Chondrocyte (in vitro differentiated cells): ENCODE results near the gene AHNAK. TPM values are rescaled to one million over a fixed set of nuclear protein-coding genes. Genes with fewer than 3 reads are reported as not detected.

Source experiments
- DNase-seq: peaks from one replicate; pipeline ENCODE4 v3.0.0; 2021; ENCODE audit warnings: mixed read lengths, low spot score
- H3K27ac Mint-ChIP-seq: one replicate; pipeline ENCODE4 v1.8.0; 2021; ENCODE audit warnings: mild to moderate bottlenecking, moderate library complexity, mixed read lengths; ENCODE audit not compliant: unreplicated experiment
- H3K27me3 Mint-ChIP-seq: 2 replicates; pipeline ENCODE4 v1.8.0; 2021; ENCODE audit warnings: low read depth, mixed read lengths
- H3K36me3 Mint-ChIP-seq: 2 replicates; pipeline ENCODE4 v1.8.0; 2021; ENCODE audit warnings: low read depth, mixed read lengths
- H3K4me1 Mint-ChIP-seq: 2 replicates; pipeline ENCODE4 v1.8.0; 2021; ENCODE audit warnings: low read depth, mild to moderate bottlenecking, mixed read lengths
- H3K4me3 Mint-ChIP-seq: one replicate; pipeline ENCODE4 v1.8.0; 2021; ENCODE audit warnings: mild to moderate bottlenecking, moderate library complexity, mixed read lengths; ENCODE audit not compliant: unreplicated experiment
- H3K9me3 Mint-ChIP-seq: 2 replicates; pipeline ENCODE4 v1.8.0; 2021; ENCODE audit warnings: low read depth, mixed read lengths
- CTCF ChIP-seq: fragments of 200-600 bp; sonication (generic); IDR thresholded peaks from 2 replicates; pipeline ENCODE4 v1.5.0; 2021; ENCODE audit warnings: antibody characterized with exemption, mild to moderate bottlenecking, moderate library complexity
- total RNA-seq: library from RNA; stranded (reverse); gene quantifications from 3 replicates; pipeline ENCODE4 v1.2.1, GENCODE V29; 2021

Gene AHNAK
- total RNA-seq, 1 donor from 2014 or later = 514 TPM

GRCh38 chr11:62548545-62549335, 2.1 kb upstream of the AHNAK start:
- peaks cover 54% of the 10 kb centered on the region for H3K4me1 Mint-ChIP-seq
- no peak overlapping the region for H3K4me3 Mint-ChIP-seq
- H3K36me3 Mint-ChIP-seq = no peaks in the 10 kb centered on the region
- H3K27ac Mint-ChIP-seq = no peak overlapping the region
- no peak for DNase-seq
- no peaks in the 10 kb centered on the region for H3K27me3 Mint-ChIP-seq
- no peaks in the 10 kb centered on the region for H3K9me3 Mint-ChIP-seq
- no peak for TF ChIP-seq CTCF

GRCh38 chr11:62547691-62548281, 1.2 kb upstream of the AHNAK start:
- TF ChIP-seq CTCF = no peak
- no peaks in the 10 kb centered on the region for H3K9me3 Mint-ChIP-seq
- peak; percentile 46 for DNase-seq
- H3K36me3 Mint-ChIP-seq = no peaks in the 10 kb centered on the region
- H3K4me1 Mint-ChIP-seq = peaks cover 55% of the 10 kb centered on the region
- peak overlapping the region; percentile 78 for H3K27ac Mint-ChIP-seq
- H3K4me3 Mint-ChIP-seq = peak overlapping the region; percentile 79
- no peaks in the 10 kb centered on the region for H3K27me3 Mint-ChIP-seq

DNA sequence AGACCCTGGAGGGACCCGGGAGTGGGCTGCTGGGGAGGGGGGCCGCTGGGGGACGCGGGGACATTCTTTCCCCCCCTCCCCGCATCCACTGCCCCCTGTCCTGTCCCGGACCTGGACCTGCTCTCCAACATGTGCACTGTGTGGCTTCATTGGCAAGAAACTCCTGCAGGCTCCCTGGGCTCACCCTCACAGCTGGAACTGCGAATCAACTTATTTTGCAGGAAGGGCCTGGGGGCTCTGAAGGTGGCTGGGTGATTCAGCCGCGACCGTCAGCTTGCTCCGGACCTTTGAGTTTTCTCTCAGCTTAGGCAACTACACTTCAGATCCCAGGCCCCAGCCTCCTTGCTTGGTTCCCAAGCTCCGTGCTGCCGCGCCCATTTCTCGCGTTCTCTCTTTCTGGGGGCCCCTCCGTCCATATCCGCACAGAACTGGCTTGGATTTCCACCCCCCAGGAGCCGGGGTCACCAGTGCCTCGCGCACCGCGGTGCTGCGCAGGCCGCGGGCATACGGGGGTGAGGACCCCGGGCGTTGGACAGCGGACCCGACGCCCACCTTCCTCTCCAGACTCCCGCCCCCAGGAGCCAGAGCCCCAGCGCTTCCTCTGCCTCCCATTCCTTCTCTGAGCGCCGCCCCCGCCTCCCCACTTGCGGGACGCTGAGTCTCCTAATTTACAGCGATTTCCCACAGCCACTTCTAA, 471 bp upstream of the AHNAK start:
- Mint-ChIP-seq H3K27me3 (no peaks in the 10 kb centered on the region), H3K36me3 (no peaks in the 10 kb centered on the region), H3K4me3 (peak overlapping the region; percentile 79), H3K4me1 (peaks cover 55% of the 10 kb centered on the region), H3K27ac (peak overlapping the region; percentile 78), H3K9me3 (no peaks in the 10 kb centered on the region)
- no peak for DNase-seq
- TF ChIP-seq CTCF = no peak

GRCh38 chr11:62545437-62546243, 966 bp downstream of the AHNAK start:
- peak; percentile 94 for DNase-seq
- peaks cover 61% of the 10 kb centered on the region for H3K4me1 Mint-ChIP-seq
- H3K27ac Mint-ChIP-seq = peak overlapping the region; percentile 95
- H3K36me3 Mint-ChIP-seq = no peaks in the 10 kb centered on the region
- H3K27me3 Mint-ChIP-seq = no peaks in the 10 kb centered on the region
- no peaks in the 10 kb centered on the region for H3K9me3 Mint-ChIP-seq
- H3K4me3 Mint-ChIP-seq = peak overlapping the region; percentile 92
- peak; percentile 48 for TF ChIP-seq CTCF
